Erythroblast (primary cell): ENCODE measurements around the gene SYCE1L.

ENCODE experiments used
- DNase-seq, 2 experiments: peaks; one replicate each; lab custom pipeline; 2025; lab: John Stamatoyannopoulos, UW
- GATA1 ChIP-seq: IDR thresholded peaks from 2 replicates; pipeline ENCODE4 v1.6.1; 2011; ENCODE audit warnings: low read depth, mild to moderate bottlenecking, control low read depth, low read length, moderate library complexity
- POLR2A ChIP-seq: IDR thresholded peaks from 2 replicates; pipeline ENCODE4 v1.6.1; 2011; ENCODE audit warnings: mild to moderate bottlenecking, low read length

Gene SYCE1L

DNA sequence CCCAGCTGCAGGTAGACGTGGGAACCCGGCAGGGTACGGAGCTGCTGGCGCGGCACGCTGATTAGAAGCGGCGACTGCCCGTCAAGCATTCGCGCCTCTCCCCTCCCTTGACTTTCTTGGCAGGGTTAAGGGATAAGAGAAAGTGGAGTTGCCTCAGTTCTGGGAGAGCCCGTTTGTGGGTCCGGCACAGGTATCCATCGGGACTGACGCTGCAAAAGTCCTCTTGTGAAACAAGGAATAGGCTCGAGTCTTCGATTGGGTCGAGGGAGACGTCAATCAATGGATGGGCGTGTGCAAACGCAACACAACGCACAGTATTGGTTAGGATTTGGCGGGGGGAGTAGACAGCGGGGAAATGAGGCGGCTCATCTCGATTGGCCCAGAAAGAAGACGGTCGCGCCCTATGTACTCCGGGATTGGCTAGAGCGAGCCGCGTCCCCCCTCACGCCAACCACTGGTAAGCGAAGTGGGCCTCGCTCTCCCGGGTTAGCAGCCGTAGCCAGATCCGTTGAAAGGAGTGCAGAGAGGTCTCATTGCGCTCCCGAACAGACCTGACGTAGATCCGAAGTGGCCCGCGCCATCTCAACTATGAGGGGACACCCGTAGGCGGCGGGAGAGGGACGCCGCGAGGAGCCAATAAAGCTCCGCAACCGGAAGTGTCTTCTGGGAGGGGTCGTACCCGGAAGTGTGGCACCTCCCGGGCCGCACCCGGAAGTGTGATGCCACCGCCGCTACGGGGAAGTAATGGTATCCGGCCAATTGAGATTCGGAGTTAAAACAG is 8.5 kb upstream of the SYCE1L start, which contains the start of gene MON1B:
Gene MON1B (plus strand): TSS at position 713 of the 781 bp plus-strand sequence. CDS start 296 bp downstream, outside the sequence.
- TF ChIP-seq GATA1: no peak
- peak; percentile 93 for TF ChIP-seq POLR2A
- DNase-seq: peak; percentile 98

DNA sequence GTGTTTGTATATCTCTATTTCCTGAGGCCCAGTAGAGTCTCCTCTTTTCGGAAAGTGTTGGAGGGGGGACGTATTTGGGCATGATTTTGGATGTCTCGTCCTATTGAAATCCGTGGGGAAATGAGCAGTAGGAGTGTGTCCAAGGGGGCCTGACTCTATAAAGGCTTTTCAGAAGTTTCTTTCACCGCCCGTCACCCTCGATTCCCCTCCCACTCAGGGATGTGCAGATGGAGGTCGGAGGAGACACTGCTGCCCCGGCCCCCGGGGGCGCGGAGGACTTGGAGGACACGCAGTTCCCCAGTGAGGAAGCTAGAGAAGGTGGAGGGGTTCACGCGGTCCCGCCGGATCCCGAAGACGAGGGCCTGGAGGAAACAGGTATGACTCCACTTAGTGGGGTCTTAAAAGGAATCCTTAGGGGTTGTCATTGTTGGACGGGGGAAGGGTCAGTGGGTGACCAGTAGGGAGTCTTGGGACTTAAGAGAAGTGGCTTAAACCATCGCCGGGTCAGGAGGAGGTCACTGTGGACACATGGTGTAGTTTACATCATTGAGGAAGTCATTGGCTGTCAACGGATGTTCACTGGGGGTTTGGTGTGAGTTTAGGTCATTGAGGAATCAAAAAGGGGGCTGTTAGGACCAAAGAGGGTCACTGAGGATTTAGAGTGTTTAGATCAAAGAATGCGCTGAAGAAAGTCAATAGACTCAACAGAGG is 7.8 kb upstream of the SYCE1L start:
- TF ChIP-seq GATA1: no peak
- TF ChIP-seq POLR2A: no peak
- peak in 1 of 2 experiments; percentile 61 for DNase-seq

DNA sequence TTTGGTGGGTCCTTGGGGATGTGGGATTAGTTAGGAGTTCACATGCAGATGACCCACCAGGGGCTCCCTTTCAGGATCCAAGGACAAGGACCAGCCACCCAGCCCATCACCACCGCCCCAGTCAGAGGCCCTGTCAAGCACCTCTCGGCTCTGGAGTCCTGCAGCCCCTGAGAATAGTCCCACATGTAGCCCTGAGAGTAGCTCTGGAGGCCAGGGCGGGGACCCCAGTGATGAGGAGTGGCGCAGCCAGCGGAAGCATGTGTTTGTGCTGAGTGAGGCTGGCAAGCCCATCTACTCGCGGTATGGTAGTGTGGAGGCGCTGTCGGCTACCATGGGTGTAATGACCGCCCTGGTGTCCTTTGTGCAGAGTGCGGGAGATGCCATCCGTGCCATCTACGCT is 5.8 kb upstream of the SYCE1L start:
- no peak for TF ChIP-seq POLR2A
- no peak for TF ChIP-seq GATA1
- DNase-seq: no peak

DNA sequence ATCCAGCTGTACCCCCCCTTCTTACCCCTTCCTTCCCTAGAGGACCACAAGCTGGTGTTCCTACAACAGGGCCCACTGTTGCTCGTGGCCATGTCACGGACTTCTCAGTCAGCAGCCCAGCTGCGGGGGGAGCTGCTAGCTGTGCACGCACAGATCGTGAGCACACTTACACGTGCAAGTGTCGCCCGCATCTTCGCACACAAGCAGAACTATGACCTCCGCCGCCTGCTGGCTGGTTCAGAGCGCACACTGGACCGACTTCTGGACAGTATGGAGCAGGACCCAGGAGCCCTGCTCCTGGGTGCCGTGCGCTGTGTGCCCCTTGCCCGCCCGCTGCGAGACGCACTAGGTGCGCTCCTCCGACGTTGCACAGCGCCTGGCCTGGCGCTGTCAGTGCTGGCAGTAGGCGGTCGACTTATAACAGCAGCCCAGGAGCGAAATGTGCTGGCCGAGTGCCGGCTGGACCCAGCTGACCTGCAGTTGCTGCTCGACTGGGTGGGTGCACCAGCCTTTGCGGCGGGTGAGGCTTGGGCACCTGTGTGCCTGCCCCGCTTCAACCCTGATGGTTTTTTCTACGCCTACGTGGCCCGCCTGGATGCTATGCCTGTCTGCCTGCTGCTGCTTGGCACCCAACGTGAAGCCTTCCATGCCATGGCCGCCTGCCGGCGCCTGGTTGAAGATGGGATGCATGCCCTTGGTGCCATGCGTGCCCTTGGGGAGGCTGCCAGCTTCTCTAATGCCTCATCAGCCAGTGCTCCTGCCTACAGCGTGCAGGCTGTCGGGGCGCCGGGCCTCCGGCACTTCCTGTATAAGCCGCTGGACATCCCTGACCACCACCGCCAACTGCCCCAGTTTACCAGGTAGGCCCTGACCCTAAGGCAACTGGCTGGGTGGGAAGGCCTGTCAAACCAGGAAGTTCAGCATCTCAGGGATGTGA is 4.6 kb upstream of the SYCE1L start:
- TF ChIP-seq GATA1: no peak
- no peak for TF ChIP-seq POLR2A
- no peak for DNase-seq

DNA sequence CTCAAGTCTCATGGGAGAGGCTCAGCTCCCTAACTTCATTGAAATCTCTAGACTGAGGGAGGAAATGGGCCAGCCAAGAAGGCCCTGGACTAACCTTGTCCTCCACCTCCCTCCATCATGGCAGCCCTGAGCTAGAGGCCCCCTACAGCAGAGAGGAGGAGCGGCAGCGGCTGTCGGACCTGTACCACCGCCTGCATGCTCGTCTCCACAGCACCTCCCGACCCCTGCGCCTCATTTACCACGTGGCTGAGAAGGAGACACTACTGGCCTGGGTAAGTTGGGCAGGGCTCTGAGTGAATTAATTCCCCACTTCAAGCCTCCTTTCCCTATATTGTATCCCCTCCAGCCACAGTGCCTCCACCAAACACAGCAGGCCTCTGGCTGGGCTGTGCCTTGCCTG is 3.8 kb upstream of the SYCE1L start:
- TF ChIP-seq GATA1 (no peak), POLR2A (no peak)
- no peak for DNase-seq

DNA sequence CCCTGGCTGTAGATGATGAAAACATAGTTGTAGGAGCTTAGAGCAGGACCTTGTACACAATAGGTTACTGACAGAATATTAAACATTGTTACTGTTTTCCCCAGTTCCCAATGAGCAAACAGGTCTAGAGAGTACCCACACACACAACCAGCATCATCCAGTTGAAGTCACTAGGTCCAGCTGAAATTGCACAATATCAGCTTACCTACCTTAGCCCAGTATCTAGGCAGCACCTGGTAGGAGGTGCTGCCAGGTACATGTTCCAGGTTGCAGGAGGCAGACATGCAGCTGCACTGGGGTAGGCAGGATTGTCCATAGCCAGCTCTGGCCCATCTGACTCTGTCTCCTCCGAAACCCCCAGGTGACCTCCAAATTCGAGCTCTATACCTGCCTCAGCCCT is 1.5 kb upstream of the SYCE1L start:
- TF ChIP-seq GATA1 (no peak), POLR2A (no peak)
- DNase-seq: no peak

DNA sequence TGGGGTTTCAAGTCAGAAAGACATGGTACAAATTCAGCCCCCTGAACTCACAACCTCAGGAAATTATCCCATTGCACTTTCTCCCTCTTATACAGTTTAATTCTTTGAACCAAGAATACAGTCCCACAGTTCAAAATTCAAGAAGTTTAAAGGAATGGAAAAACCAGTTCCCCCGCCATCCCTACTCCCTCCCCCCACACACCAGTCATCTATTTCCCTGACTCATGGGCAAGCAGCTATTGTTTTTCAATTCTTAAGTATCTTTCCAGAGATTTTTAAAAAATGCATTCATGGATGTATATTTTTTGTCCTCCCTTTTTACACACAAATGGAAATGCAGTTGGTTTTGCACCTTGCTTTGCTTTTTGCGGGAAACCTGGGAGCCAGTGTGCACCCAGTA is 7.3 kb downstream of the SYCE1L start:
- no peak for DNase-seq
- TF ChIP-seq POLR2A (no peak), GATA1 (no peak)

DNA sequence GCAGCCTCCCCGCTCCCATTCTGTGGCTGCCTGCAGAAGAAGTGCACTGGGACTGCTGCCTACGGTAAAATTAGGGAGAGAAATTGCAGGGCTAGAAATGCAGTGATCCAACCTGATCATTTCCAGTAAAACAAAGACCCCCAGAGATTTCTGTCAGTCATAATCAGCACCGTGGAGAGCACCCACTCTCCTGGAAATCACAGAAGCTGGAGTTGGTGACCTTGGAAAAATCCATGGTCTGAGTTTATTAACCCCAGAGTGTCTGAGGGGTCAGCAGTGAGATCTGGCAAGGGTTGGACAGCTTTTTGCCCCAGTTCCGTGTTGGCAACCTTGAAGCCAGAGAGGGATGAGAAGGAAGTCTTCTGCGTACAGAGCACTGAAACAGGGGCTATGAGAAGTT is 7.8 kb downstream of the SYCE1L start:
- DNase-seq: no peak
- no peak for TF ChIP-seq POLR2A
- TF ChIP-seq GATA1: no peak

DNA sequence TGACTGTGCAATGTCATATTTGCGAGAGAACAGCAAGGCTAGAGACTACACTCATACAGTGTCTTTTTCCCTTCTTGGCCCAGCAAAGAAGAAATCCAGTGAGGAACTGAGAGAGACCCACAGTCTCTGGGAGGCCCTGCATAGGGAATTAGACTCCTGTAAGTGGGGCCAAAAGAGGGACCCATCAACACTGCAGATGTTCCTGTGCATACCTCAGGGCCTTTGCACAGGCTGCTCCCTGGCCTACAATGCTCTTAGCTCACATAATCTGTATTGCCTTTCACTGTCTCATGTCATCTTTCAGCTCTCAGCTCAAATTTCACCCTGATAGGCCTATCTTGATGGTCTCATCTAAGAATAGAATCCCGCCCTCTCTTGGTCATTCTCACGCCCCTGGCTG is 9.2 kb downstream of the SYCE1L start:
- TF ChIP-seq GATA1: no peak
- no peak for TF ChIP-seq POLR2A
- DNase-seq: no peak

DNA sequence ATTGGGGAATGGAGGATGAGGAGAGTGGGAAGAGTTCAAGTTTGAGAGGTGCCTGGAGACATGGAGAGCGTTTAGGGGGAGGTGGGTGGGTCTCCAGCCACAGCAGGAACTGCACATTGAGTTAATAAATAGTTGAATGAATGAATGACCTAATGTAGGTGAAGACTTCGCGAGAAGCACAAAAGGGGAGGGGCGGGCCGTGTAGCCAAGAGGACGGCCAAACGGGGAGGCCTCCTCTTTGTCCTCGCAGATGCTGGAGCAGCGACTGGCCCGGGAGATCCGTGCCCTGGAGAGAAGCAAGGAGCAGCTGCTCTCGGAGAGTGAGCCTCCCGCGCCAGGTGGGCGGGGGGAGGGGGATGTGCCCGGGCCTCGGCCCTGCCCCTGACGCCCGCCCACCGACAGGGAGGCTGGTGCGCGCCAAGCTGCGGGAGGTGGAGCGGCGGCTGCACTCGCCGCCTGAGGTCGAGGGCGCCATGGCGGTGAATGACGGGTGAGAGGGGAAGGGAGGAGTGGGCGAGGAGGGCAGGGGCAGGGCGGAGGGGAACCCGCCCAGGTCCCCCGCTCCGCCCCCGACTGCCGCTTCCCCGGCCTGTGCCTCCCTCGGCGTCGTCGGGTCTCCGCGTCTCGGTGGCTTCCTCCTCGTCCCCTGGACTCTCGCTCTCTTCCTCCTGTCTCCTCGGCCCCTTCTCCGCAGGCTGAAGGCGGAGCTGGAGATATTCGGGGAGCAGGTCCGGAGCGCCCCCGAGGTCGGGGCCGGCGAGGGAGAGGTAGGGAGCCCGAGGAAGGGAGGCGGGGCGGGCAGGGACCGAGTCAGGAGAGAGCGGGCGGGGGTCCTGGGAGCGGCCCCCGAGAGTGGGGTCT is 12.9 kb downstream of the SYCE1L start:
- DNase-seq: peak; percentile 33 to 61
- TF ChIP-seq GATA1: no peak
- TF ChIP-seq POLR2A: no peak

DNA sequence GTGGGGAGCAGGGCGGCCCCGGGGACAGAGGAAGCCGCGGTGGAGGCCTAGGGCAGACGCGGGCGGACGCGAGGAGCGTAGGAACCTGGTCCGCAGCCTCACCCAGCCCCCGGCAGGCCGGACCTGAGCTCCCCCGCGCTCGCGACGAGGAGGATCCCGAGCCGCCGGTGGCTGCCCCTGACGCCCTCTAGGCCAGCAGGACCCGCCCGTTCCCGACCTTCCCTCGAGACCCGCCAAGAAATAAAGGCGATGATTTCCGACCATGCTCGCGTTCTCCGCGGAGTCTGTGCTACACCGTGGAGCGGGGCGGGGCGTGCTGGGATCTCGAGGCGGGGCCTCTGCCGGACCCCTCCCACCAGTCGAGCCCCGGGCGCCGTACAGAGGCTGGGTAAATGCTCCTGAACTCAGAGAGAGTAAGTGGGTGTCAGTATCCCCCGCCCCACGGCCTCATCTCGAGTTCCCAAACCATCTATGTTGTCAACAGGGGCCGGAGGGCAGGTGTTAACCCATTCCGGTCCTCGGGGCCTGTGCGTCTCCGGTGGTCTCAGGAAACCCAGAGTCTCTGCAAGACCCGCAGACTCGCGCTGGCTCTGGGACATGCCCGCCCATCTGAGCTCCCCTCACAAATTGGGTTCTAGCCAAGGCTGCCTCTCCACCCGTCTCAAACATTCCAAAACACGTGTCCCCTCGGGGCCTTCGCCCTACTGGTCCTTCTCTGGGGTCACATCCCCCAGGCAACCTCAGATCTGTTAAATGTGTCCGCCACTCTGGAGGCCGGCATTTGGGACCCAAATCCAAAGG is 13.7 kb downstream of the SYCE1L start:
- DNase-seq: peak; percentile 40 to 69
- no peak for TF ChIP-seq POLR2A

DNA sequence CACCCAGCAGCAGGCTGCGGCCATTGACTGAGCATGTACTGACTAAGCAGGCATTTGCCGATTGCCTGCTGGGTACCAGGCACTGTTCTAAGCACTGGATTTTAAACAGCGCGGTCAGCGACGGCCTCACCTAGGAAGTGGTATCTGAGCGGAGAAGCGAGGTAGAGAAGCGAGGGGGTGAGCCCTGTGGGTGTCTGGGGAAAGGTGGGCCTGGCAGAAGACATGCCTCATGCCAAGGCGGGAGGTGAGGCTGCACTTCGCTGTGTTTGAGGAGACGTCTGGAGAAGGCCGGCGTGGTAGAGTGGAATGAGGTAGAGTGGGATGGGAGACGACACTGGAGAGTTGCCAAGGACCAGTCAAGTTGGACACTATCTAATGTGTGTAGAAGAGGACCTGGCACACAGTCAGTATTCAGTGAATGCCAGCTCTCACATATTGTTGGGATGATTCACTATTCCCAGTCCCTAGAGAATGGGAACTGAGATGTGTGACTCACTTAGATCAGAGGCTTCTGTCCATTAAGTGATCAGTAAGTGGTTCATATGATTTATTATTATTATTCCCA is 14.4 kb downstream of the SYCE1L start:
- DNase-seq: no peak
- TF ChIP-seq POLR2A: no peak
- TF ChIP-seq GATA1: no peak
